HepG2 (cell line): ENCODE results near the gene FGFR2. TPM values are rescaled to one million over a fixed set of nuclear protein-coding genes. Genes with fewer than 3 reads are reported as not detected.

Experiments used
- CENPX ChIP-seq: sonication (generic); formaldehyde crosslinking; IDR thresholded peaks from 2 replicates; pipeline ENCODE4 v1.9.0; 2021; ENCODE audit warnings: mild to moderate bottlenecking, missing genetic modification reagents, moderate library complexity
- ELF4 ChIP-seq: sonication (generic); formaldehyde crosslinking; IDR thresholded peaks from 2 replicates; pipeline ENCODE4 v1.5.0; 2020; ENCODE audit warnings: missing genetic modification reagents, mild to moderate bottlenecking, moderate library complexity, borderline replicate concordance
- FOXO1 ChIP-seq: sonication (generic); formaldehyde crosslinking; IDR thresholded peaks from 2 replicates; pipeline ENCODE4 v1.4.0; 2020; ENCODE audit warnings: missing genetic modification reagents
- GATA4 ChIP-seq: sonication (generic); IDR thresholded peaks from 2 replicates; pipeline ENCODE4 v1.6.1; 2016; ENCODE audit warnings: antibody characterized with exemption, low read depth, borderline replicate concordance
- GATAD1 ChIP-seq: IDR thresholded peaks from 2 replicates; pipeline ENCODE4 v1.6.1; 2016; ENCODE audit warnings: missing genetic modification reagents, missing compliant biosample characterization
- HNF4G ChIP-seq, 2 experiments: sonication (generic) in 1 of 2; formaldehyde crosslinking in 1 of 2; IDR thresholded peaks; 2 replicates each; pipeline versions ENCODE4 v1.4.0 to v1.6.1; 2011 to 2020; ENCODE audit warnings: borderline replicate concordance in 2 of 2, low read depth in 2 of 2, mild to moderate bottlenecking in 2 of 2, low read length in 1 of 2, missing genetic modification reagents in 1 of 2, moderate library complexity in 1 of 2
- NFE2L1 ChIP-seq: sonication (generic); formaldehyde crosslinking; IDR thresholded peaks from 2 replicates; pipeline ENCODE4 v1.4.0; 2020; ENCODE audit warnings: missing genetic modification reagents, mild to moderate bottlenecking, borderline replicate concordance
- RARG ChIP-seq: sonication (generic); formaldehyde crosslinking; IDR thresholded peaks from 2 replicates; pipeline ENCODE4 v1.4.0; 2020; ENCODE audit warnings: low read depth, mild to moderate bottlenecking, missing genetic modification reagents
- SIX4 ChIP-seq: sonication (generic); formaldehyde crosslinking; IDR thresholded peaks from 2 replicates; pipeline ENCODE4 v1.4.0; 2020; ENCODE audit warnings: missing genetic modification reagents
- SKIL ChIP-seq: sonication (generic); formaldehyde crosslinking; IDR thresholded peaks from 2 replicates; pipeline ENCODE4 v1.8.0; 2022; ENCODE audit warnings: missing genetic modification reagents, mild to moderate bottlenecking, moderate library complexity, borderline replicate concordance
- SNRNP70 ChIP-seq: fragments of 200-400 bp; formaldehyde crosslinking; IDR thresholded peaks from 2 replicates; pipeline ENCODE4 v1.6.1; 2017; ENCODE audit warnings: mild to moderate bottlenecking, low read depth, low read length, moderate library complexity
- TCF7L2 ChIP-seq: IDR thresholded peaks from 2 replicates; pipeline ENCODE4 v1.6.1; 2011; ENCODE audit warnings: mild to moderate bottlenecking, low read depth, low read length, moderate library complexity
- ZBTB3 ChIP-seq: sonication (generic); formaldehyde crosslinking; IDR thresholded peaks from 2 replicates; pipeline ENCODE4 v1.4.0; 2020; ENCODE audit warnings: low read depth, mild to moderate bottlenecking, moderate library complexity, missing genetic modification reagents, borderline replicate concordance
- ZNF33B ChIP-seq: sonication (generic); formaldehyde crosslinking; IDR thresholded peaks from 2 replicates; pipeline ENCODE4 v1.5.1; 2020; ENCODE audit warnings: mild to moderate bottlenecking, missing genetic modification reagents
- polyA plus RNA-seq, 8 experiments: library from polyadenylated mRNA; depleted of rRNA in 3 of 8; stranded (reverse) in 7 of 8; unstranded in 1 of 8; fragments of >200 nt; fragmentation: Illumina TruSeq in 4 of 8; extraction: Trizol in 4 of 8; gene quantifications; 2 replicates each; pipeline versions ENCODE4 v1.2.1 to v1.2.3, GENCODE V29; 2011 to 2016; ENCODE audit warnings: low read depth in 4 of 8, missing spikeins in 1 of 8, mixed read lengths in 1 of 8; ENCODE audit not compliant: insufficient read depth in 1 of 8
- total RNA-seq, 5 experiments: library from RNA; depleted of rRNA; stranded (reverse); fragments of >200 nt; fragmentation: Illumina TruSeq; extraction: Trizol; gene quantifications; 2 replicates each; pipeline ENCODE4 v1.2.3, GENCODE V29; 2016; ENCODE audit warnings: low read depth in 1 of 5
- TF ChIP-seq, protein P1 (sequence below): sonication (generic); formaldehyde crosslinking; IDR thresholded peaks from 2 replicates; pipeline ENCODE4 v1.4.0; 2020; ENCODE audit warnings: missing genetic modification reagents, borderline replicate concordance
- TF ChIP-seq, protein P2 (sequence below): sonication (generic); formaldehyde crosslinking; IDR thresholded peaks from 2 replicates; pipeline ENCODE4 v1.8.1; 2023; ENCODE audit warnings: mild to moderate bottlenecking, missing genetic modification reagents
- TF ChIP-seq, protein P3 (sequence below): sonication (generic); formaldehyde crosslinking; IDR thresholded peaks from 2 replicates; pipeline ENCODE4 v1.4.0; 2020; ENCODE audit warnings: missing genetic modification reagents, mild to moderate bottlenecking, borderline replicate concordance

The FGFR2 gene
- total and polyA plus RNA-seq, 2 of the 13 experiments (the other 11 are each of a cell fraction or from before 2014, with no cell fraction given): 1.6 to 2.6 TPM

- peak; percentile 23; the same call in 1 of the 2 replicates for TF ChIP-seq HNF4G (IDR thresholded peaks at IDR 0.05; ENCODE audit: borderline replicate concordance, low read depth, low read length)
- no peak for TF ChIP-seq HNF4G (CRISPR knock-in tag; IDR thresholded peaks at IDR 0.05; ENCODE audit: borderline replicate concordance, low read depth)
- TF ChIP-seq, protein P1, sequence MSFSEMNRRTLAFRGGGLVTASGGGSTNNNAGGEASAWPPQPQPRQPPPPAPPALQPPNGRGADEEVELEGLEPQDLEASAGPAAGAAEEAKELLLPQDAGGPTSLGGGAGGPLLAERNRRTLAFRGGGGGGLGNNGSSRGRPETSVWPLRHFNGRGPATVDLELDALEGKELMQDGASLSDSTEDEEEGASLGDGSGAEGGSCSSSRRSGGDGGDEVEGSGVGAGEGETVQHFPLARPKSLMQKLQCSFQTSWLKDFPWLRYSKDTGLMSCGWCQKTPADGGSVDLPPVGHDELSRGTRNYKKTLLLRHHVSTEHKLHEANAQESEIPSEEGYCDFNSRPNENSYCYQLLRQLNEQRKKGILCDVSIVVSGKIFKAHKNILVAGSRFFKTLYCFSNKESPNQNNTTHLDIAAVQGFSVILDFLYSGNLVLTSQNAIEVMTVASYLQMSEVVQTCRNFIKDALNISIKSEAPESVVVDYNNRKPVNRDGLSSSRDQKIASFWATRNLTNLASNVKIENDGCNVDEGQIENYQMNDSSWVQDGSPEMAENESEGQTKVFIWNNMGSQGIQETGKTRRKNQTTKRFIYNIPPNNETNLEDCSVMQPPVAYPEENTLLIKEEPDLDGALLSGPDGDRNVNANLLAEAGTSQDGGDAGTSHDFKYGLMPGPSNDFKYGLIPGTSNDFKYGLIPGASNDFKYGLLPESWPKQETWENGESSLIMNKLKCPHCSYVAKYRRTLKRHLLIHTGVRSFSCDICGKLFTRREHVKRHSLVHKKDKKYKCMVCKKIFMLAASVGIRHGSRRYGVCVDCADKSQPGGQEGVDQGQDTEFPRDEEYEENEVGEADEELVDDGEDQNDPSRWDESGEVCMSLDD (CRISPR knock-in tag): no peak
- TF ChIP-seq GATAD1 (CRISPR knock-in tag): no peak
- no peak; the same call in 1 of the 2 replicates for TF ChIP-seq SIX4 (CRISPR knock-in tag)
- no peak for TF ChIP-seq GATA4
- TF ChIP-seq TCF7L2: no peak
- no peak for TF ChIP-seq ZNF33B (CRISPR knock-in tag)
- TF ChIP-seq ELF4 (CRISPR knock-in tag): no peak
- no peak for TF ChIP-seq FOXO1 (CRISPR knock-in tag)
- no peak for TF ChIP-seq ZBTB3 (CRISPR knock-in tag)
- no peak for TF ChIP-seq SNRNP70
- TF ChIP-seq, protein P2, sequence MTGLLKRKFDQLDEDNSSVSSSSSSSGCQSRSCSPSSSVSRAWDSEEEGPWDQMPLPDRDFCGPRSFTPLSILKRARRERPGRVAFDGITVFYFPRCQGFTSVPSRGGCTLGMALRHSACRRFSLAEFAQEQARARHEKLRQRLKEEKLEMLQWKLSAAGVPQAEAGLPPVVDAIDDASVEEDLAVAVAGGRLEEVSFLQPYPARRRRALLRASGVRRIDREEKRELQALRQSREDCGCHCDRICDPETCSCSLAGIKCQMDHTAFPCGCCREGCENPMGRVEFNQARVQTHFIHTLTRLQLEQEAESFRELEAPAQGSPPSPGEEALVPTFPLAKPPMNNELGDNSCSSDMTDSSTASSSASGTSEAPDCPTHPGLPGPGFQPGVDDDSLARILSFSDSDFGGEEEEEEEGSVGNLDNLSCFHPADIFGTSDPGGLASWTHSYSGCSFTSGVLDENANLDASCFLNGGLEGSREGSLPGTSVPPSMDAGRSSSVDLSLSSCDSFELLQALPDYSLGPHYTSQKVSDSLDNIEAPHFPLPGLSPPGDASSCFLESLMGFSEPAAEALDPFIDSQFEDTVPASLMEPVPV (CRISPR knock-in tag): no peak
- no peak for TF ChIP-seq SKIL (CRISPR knock-in tag)
- no peak for TF ChIP-seq NFE2L1 (CRISPR knock-in tag)
- TF ChIP-seq, protein P3, sequence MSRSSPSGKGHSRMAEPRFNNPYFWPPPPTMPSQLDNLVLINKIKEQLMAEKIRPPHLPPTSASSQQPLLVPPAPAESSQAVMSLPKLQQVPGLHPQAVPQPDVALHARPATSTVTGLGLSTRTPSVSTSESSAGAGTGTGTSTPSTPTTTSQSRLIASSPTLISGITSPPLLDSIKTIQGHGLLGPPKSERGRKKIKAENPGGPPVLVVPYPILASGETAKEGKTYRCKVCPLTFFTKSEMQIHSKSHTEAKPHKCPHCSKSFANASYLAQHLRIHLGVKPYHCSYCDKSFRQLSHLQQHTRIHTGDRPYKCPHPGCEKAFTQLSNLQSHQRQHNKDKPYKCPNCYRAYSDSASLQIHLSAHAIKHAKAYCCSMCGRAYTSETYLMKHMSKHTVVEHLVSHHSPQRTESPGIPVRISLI: no peak
- TF ChIP-seq CENPX (CRISPR knock-in tag): no peak
- TF ChIP-seq RARG (CRISPR knock-in tag): no peak
These were observed 10.4 kb upstream of the FGFR2 start (continued) for GRCh38 chr10:121608469-121609190.
